Effector memory CD4-positive, alpha-beta T cell (primary cell): Measurements from ENCODE around the gene PMM2.
"Not testable (repeated sequence)": the region's sequence is repeated elsewhere in the genome, so short reads cannot be mapped to it uniquely, and the experiment has no call there.

ENCODE experiments used
- DNase-seq, 3 donors: peaks; one replicate each; pipeline ENCODE4 v3.0.0-alpha.2; 2020
- H3K27ac ChIP-seq: 2 replicates; pipeline ENCODE4 v1.7.0; 2013; ENCODE audit warnings: mild to moderate bottlenecking, low read length, moderate library complexity; ENCODE audit not compliant: insufficient read depth, poor library complexity, severe bottlenecking
- H3K27me3 ChIP-seq: replicated peaks from 2 replicates; pipeline ENCODE4 v1.7.0; 2013; ENCODE audit warnings: mild to moderate bottlenecking, low read length; ENCODE audit not compliant: insufficient read depth, control insufficient read depth, poor library complexity, severe bottlenecking
- H3K36me3 ChIP-seq: 2 replicates; pipeline ENCODE4 v1.7.0; 2013; ENCODE audit warnings: mild to moderate bottlenecking, low read length, moderate library complexity; ENCODE audit not compliant: control insufficient read depth, insufficient read depth
- H3K4me1 ChIP-seq: 2 replicates; pipeline ENCODE4 v1.7.0; 2013; ENCODE audit warnings: low read length, mild to moderate bottlenecking; ENCODE audit not compliant: control insufficient read depth, insufficient read depth, poor library complexity, severe bottlenecking
- H3K4me3 ChIP-seq: 2 replicates; pipeline ENCODE4 v1.7.0; 2013; ENCODE audit warnings: low read length, low read depth, mild to moderate bottlenecking; ENCODE audit not compliant: insufficient read depth, poor library complexity, severe bottlenecking
- H3K9me3 ChIP-seq: 2 replicates; pipeline ENCODE4 v1.7.0; 2013; ENCODE audit warnings: mild to moderate bottlenecking, low read length, moderate library complexity; ENCODE audit not compliant: control insufficient read depth

The PMM2 gene

GRCh38 chr16:8865145-8865882 is 67.7 kb downstream of the PMM2 start:
- Histone ChIP-seq H3K36me3 (no peaks in the 10 kb centered on the region), H3K4me3 (no peak overlapping the region), H3K4me1 (peaks cover 12% of the 10 kb centered on the region), H3K27ac (no peak overlapping the region), H3K27me3 (no peaks in the 10 kb centered on the region), H3K9me3 (no peaks in the 10 kb centered on the region)
- DNase-seq: no peak

DNA sequence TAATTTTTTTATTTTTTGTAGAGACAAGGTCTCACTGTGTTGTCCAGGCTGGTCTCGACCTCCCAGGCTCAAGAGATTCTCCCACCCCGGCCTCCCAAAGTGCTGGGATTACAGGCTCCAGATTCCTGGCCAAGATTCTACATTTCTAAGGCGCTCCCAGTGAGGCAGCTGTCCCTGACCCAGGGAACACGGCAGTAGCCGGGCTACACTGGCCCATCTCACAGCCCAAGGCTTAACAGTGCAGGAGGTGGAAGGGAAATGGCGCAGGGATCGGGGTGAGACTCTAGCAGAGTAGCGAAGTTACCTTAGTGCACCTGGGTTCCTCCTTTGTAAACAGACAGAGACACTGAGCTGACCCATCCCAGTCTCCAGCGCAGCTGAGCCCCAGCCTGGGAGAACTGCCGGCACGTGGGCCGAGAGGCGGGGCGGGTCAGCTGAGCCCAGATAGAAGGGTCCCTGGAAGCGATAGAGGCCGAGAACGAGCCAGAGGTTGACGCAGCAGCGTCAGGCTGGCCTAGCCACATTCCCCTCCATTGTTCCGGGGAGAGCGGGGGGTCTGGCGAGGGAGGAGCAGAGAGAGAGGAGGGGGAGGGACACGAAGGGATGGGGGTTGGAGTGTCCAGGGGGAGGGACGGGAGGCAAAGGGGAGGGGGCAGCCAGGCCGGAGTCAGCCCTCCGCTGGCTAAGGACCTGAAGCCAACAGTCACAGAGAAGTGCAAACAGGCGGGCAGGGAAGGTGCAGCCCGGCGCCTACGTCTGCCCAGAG is 68.7 kb downstream of the PMM2 start:
- H3K4me1 ChIP-seq: peaks cover 14% of the 10 kb centered on the region
- no peaks in the 10 kb centered on the region for H3K9me3 ChIP-seq

GRCh38 chr16:8866884-8867215 is 69.2 kb downstream of the PMM2 start:
- no peaks in the 10 kb centered on the region for H3K27me3 ChIP-seq
- DNase-seq: no peak
- no peaks in the 10 kb centered on the region for H3K36me3 ChIP-seq
- no peaks in the 10 kb centered on the region for H3K9me3 ChIP-seq
- H3K27ac ChIP-seq: peak overlapping the region; percentile 55
- peaks cover 14% of the 10 kb centered on the region for H3K4me1 ChIP-seq
- H3K4me3 ChIP-seq: peak overlapping the region; percentile 88

More for the DNA sequence above, 68.7 kb downstream of the PMM2 start:
- DNase-seq: no peak
- peak overlapping the region; percentile 55 for H3K27ac ChIP-seq
- H3K27me3 ChIP-seq: no peaks in the 10 kb centered on the region
- H3K36me3 ChIP-seq: no peaks in the 10 kb centered on the region
- peak overlapping the region; percentile 88 for H3K4me3 ChIP-seq

DNA sequence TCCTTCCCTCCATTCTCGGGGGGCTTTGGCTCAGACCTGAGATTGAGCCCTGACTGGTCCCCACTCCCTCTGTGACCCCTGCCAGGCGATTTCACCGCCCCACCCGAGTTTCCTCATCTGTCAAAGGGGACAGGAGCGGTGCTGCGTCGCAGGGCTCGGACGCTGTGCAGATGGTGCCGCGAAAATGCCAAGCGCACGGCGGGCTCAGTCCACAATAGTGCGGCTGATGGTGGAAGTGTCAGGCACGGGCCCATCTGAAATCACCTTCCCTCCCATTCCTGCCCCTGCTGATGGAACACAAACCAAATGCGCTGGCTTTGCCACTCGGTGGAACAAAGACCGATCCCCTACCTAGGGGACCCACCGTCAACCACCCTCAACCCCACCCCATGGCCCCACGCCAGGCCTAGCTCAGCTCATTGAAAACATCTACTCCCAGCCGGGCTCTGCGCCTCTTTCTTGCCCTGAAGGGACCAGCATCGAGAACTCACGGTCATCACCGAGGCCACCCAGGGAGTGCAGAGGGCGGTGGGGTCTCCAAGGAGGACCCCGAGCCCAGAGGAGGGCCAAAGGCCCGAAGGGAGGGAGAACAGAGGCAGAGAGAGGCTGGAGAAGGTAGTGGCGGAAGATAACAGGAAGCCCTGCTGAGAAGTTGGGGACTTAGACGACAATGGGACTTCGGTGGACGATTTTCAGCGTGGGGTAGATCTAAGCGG is 69.7 kb downstream of the PMM2 start:
- Histone ChIP-seq H3K9me3 (no peaks in the 10 kb centered on the region), H3K27me3 (no peaks in the 10 kb centered on the region), H3K4me3 (peak overlapping the region; percentile 88), H3K36me3 (no peaks in the 10 kb centered on the region), H3K27ac (peak overlapping the region; percentile 55), H3K4me1 (peaks cover 14% of the 10 kb centered on the region)
- DNase-seq: no peak

GRCh38 chr16:8867932-8868415 is 70.3 kb downstream of the PMM2 start:
- Histone ChIP-seq H3K27ac (peak overlapping the region; percentile 55), H3K9me3 (no peaks in the 10 kb centered on the region), H3K4me3 (peak overlapping the region; percentile 88), H3K36me3 (no peaks in the 10 kb centered on the region), H3K27me3 (no peaks in the 10 kb centered on the region), H3K4me1 (peaks cover 14% of the 10 kb centered on the region)
- DNase-seq: no peak

DNA sequence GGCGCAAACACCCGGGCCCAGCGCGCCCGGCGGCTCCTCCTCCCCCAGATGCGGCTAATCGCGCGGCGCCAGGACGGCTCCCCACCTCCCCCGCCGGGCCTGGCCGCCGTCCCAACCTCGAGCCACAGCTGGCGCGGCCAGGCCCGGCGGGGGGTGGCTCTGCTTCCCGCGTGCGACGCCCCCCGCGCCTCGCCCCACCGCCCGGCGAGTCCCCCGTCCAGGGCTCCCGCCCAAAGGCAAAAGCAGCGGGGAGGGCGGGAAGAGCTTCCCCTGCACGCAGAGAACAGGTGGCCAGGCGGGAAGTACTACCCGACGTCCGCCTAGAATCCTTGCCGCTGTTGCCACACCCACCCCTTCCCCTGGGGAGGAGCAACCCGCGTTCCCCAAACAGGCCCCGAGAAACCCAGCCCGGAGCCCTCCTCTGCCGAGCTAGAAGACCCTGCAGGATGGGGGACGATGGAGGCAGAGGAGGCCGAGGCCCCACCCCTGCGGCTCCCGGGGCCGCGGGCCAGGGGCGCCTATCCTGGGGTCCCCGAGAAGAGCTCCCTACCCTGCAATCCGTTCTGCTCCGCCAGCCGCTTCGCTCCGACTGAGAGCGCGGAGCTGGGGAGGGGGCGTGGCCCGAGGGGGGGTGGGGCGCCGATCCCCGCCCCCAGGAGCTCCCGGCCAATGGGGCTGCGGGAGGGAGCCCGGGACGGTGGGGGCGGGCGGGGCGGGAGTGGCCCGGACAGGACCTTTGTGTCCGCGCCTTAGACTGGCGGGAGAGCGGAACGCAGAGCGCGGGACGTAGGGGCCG is 71.0 kb downstream of the PMM2 start, which contains the start of gene CARHSP1:
Gene CARHSP1 (minus strand): TSS at position 591 of the 796 bp plus-strand sequence. CDS start 9,678 bp downstream, outside the sequence.
- H3K4me1 ChIP-seq: peaks cover 14% of the 10 kb centered on the region
- H3K4me3 ChIP-seq: peak within 1 kb of the TSS; percentile 88
- H3K27ac ChIP-seq: peak within 1 kb of the TSS; percentile 55
- no peaks in the 10 kb centered on the region for H3K9me3 ChIP-seq
- no peaks in the 10 kb centered on the region for H3K27me3 ChIP-seq
- no peaks in the 10 kb centered on the region for H3K36me3 ChIP-seq
- DNase-seq: peak; percentile 60 to 77 (median 75)

DNA sequence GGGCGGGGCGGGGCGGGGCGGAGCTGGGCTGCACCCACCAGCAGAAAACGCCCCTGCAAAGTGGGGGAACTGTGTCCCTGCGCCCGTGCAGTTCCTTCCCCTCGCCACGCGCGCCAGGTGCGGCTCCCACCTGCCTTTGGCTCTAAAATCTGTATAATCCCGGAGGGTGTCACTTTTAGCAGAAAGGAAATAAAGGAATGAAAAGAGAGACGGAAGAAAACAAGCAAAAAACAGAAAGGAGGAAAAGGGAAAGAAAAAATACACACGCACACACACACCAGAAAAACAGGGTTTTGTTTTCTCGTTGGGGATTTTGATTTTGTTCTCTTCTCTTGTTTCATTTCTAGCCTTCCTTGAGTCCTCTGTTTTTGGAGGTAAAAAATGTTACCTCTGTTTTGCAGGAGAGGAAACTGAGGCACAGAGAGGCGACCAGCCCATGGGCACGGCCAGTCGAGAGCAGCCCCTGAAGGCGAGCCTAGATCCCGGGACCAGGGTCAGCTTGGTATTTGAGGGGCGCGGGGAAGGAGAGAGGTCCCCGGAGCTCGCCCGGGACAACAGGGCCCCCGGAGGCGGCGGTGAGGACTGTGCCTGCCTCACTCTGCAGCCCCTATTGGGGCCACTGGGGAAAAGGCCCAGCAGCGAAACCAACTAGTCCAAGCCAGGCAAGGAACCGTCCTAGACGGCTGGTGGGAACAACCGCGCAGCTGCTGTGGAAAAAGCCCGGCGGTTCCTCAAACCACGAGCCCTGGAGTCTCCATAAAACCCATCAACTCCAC is 71.8 kb downstream of the PMM2 start:
- H3K4me1 ChIP-seq: peaks cover 14% of the 10 kb centered on the region
- no peaks in the 10 kb centered on the region for H3K27me3 ChIP-seq
- H3K36me3 ChIP-seq: no peaks in the 10 kb centered on the region
- H3K27ac ChIP-seq: no peak overlapping the region
- DNase-seq: no peak
- no peaks in the 10 kb centered on the region for H3K9me3 ChIP-seq
- no peak overlapping the region for H3K4me3 ChIP-seq

DNA sequence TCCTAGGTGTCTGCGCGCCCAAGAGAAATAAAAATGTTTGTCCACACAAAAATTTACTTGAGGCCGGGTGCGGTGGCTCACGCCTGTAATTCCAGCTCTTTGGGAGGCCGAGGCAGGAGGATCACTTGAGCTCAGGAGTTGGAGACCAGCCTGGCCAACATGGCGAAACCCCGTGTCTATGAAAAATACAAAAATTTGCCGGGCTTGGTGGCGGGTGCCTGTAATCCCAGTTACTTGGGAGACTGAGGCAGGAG is 72.3 kb downstream of the PMM2 start:
- H3K4me1 ChIP-seq: peaks cover 14% of the 10 kb centered on the region
- not testable (repeated sequence) for DNase-seq, H3K36me3 ChIP-seq, H3K27me3 ChIP-seq, H3K9me3 ChIP-seq, H3K4me3 ChIP-seq, H3K27ac ChIP-seq

- Histone ChIP-seq H3K4me1 (peaks cover 11% of the 10 kb centered on the region), H3K27ac (no peak overlapping the region), H3K4me3 (no peak overlapping the region), H3K9me3 (no peaks in the 10 kb centered on the region), H3K36me3 (no peaks in the 10 kb centered on the region), H3K27me3 (no peaks in the 10 kb centered on the region)
- DNase-seq: no peak
These were observed 74.4 kb downstream of the PMM2 start for GRCh38 chr16:8872071-8872470.
